ENCODE measurements around the gene HNMT. TPM values are rescaled to one million over a fixed set of nuclear protein-coding genes. Genes with fewer than 3 reads are reported as not detected.

Gene HNMT
- total RNA-seq, 1 donor from 2014 or later, result 14.4 TPM

DNA sequence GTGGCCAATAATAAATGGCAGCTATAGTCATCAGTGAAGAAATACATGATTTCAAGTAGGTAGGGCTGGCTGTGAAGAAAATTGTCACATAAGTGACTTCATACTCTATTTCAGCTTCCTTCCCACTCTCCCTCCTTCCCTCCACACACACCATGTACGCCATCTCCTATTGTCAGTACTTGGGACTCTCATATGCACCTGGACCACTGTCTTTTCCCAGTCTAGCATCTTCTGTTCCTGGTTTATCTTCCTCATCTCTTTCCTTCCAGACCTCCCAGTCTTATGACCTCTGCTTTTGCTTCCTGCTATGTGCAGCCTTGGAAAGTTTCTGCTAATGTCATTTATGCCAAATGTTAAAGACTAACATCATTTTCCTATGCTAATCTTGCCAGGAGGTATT is 35.0 kb downstream of the HNMT start:
- Mint-ChIP-seq H3K27me3 (ENCODE audit: low read depth) (no peaks in the 10 kb centered on the region), H3K27ac (no peak overlapping the region), H3K4me3 (no peak overlapping the region), H3K36me3 (peaks cover 28% of the 10 kb centered on the region), H3K4me1 (no peaks in the 10 kb centered on the region), H3K9me3 (peaks cover 41% of the 10 kb centered on the region)
- TF ChIP-seq, protein P1, sequence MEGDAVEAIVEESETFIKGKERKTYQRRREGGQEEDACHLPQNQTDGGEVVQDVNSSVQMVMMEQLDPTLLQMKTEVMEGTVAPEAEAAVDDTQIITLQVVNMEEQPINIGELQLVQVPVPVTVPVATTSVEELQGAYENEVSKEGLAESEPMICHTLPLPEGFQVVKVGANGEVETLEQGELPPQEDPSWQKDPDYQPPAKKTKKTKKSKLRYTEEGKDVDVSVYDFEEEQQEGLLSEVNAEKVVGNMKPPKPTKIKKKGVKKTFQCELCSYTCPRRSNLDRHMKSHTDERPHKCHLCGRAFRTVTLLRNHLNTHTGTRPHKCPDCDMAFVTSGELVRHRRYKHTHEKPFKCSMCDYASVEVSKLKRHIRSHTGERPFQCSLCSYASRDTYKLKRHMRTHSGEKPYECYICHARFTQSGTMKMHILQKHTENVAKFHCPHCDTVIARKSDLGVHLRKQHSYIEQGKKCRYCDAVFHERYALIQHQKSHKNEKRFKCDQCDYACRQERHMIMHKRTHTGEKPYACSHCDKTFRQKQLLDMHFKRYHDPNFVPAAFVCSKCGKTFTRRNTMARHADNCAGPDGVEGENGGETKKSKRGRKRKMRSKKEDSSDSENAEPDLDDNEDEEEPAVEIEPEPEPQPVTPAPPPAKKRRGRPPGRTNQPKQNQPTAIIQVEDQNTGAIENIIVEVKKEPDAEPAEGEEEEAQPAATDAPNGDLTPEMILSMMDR (IDR thresholded peaks at IDR 0.05; ENCODE audit: unreplicated experiment), result no peak
- no peak for DNase-seq (ENCODE audit: low spot score in 2 of 2, unreplicated experiment in 2 of 2)

DNA sequence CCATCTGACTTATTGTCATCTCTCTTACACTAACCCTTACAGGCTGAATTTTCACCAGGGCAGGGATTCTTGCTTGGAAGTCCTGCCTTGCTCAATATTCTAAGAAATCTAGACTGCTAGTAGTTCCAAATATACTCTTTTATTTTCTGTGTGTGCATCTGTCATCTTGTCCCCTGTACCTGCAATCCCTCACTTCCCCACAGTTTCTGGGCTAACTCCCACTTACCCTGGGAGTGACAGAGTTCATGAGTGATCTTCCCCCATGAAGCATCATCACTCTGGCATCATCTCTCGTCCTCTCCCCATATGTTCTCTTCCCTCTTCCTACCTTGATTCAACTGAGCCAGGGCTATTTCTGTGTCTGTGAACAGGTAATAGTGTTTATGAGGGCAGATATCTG is 35.7 kb downstream of the HNMT start:
- Mint-ChIP-seq H3K27ac (no peak overlapping the region), H3K4me1 (no peaks in the 10 kb centered on the region), H3K36me3 (peaks cover 24% of the 10 kb centered on the region), H3K4me3 (no peak overlapping the region), H3K27me3 (ENCODE audit: low read depth) (no peaks in the 10 kb centered on the region), H3K9me3 (peaks cover 34% of the 10 kb centered on the region)
- TF ChIP-seq, protein P1 (IDR thresholded peaks at IDR 0.05; ENCODE audit: unreplicated experiment), result no peak
- DNase-seq (ENCODE audit: low spot score in 2 of 2, unreplicated experiment in 2 of 2), result no peak

DNA sequence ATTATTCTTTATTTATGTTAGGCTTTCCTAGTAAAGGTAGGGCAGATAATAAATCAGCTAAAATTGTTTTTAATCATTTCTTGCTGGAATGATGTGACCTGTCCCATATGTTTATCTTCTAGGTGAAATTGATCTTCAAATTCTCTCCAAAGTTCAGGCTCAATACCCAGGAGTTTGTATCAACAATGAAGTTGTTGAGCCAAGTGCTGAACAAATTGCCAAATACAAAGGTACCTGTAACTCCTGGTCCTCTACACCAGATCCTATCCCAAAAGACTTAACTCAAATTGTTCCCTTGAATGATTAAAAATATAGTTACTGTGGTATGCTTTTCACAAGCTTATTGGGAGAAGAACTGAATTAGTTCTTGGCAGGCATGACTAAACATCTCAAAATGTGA is 36.5 kb downstream of the HNMT start:
- Mint-ChIP-seq H3K9me3 (peaks cover 26% of the 10 kb centered on the region), H3K27ac (no peak overlapping the region), H3K4me3 (no peak overlapping the region), H3K4me1 (no peaks in the 10 kb centered on the region), H3K36me3 (peaks cover 20% of the 10 kb centered on the region), H3K27me3 (ENCODE audit: low read depth) (no peaks in the 10 kb centered on the region)
- DNase-seq (ENCODE audit: low spot score in 2 of 2, unreplicated experiment in 2 of 2), result no peak
- TF ChIP-seq, protein P1 (IDR thresholded peaks at IDR 0.05; ENCODE audit: unreplicated experiment), result no peak

DNA sequence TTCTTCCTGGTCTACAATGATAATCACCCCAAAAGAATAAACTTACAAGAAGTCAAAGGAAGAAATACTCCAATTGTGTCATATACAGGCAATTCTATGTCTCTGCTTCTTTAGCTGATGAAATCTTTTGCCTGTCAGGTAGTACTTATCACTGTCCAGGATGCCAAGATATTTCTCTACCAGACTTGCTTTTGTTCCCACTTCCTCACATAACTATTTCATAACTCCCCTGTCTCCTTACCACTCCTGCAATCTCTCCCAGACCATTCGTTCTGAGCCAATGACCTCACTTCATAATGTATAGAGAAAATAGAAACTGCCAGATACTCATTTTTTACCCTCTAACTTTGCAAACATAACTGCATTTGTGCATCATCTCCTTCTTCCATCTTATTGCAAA is 39.1 kb downstream of the HNMT start:
- Mint-ChIP-seq H3K27ac (no peak overlapping the region), H3K4me1 (no peaks in the 10 kb centered on the region), H3K4me3 (no peak overlapping the region), H3K36me3 (peaks cover 24% of the 10 kb centered on the region), H3K9me3 (peaks cover 16% of the 10 kb centered on the region), H3K27me3 (ENCODE audit: low read depth) (no peaks in the 10 kb centered on the region)
- no peak for DNase-seq (ENCODE audit: low spot score in 2 of 2, unreplicated experiment in 2 of 2)
- TF ChIP-seq, protein P1 (IDR thresholded peaks at IDR 0.05; ENCODE audit: unreplicated experiment), result no peak

DNA sequence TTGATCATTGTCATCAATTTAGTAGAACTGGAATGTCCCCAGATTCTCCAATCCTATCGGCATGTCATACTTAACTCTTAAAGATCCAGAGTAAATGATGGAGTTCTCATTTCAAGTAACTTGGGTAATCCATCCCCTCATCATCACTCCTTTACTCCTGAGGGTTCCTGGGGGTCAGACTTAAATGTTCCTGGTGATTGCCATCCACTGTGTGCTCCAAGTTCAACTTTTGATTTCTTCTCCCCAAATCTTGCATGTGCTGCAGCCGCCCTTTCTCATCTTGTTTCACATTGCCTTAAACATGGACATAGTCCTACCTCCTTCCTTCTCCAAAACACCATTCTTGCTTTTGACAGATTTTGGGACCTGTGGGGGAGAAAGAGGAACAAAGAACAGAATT is 43.2 kb downstream of the HNMT start:
- TF ChIP-seq, protein P1 (IDR thresholded peaks at IDR 0.05; ENCODE audit: unreplicated experiment), result no peak
- no peak for DNase-seq (ENCODE audit: low spot score in 2 of 2, unreplicated experiment in 2 of 2)

DNA sequence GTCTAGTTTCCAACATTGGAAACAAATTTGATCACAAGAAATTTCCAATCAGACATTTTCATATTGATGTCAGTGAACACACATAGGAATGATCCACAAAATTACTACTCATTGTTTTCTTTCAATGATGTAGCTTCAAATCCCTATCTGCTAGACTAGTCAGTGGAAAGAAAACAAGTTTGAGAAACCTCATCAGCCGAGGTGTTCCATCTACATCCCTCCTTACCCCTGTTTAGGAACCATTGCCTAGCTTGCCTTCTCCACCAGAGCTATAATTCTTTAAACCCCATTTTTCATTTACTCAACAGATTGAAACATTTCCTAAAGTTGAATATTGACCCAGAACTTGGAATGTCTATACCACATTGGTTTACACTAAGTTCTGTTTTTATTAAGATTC is 45.3 kb downstream of the HNMT start:
- Mint-ChIP-seq H3K4me1 (peaks cover 18% of the 10 kb centered on the region), H3K27ac (no peak overlapping the region), H3K4me3 (no peak overlapping the region), H3K27me3 (ENCODE audit: low read depth) (no peaks in the 10 kb centered on the region), H3K9me3 (peaks cover 8% of the 10 kb centered on the region), H3K36me3 (peaks cover 14% of the 10 kb centered on the region)
- DNase-seq (ENCODE audit: low spot score in 2 of 2, unreplicated experiment in 2 of 2), result no peak
- TF ChIP-seq, protein P1 (IDR thresholded peaks at IDR 0.05; ENCODE audit: unreplicated experiment), result no peak

More for the DNA sequence above, 43.2 kb downstream of the HNMT start:
- Mint-ChIP-seq H3K27ac (no peak overlapping the region), H3K4me3 (no peak overlapping the region), H3K9me3 (peaks cover 8% of the 10 kb centered on the region), H3K36me3 (peaks cover 17% of the 10 kb centered on the region), H3K4me1 (peaks cover 18% of the 10 kb centered on the region), H3K27me3 (ENCODE audit: low read depth) (no peaks in the 10 kb centered on the region)

Data from mesothelial cell of epicardium (in vitro differentiated cells).